Activated CD4-positive, alpha-beta T cell treated with anti-CD3 and anti-CD28 coated beads for 48 hours (primary cell): ENCODE data around the gene NAV2.
A peak's percentile ranks its signal among the peaks of the same experiment; 100 is the strongest.

ENCODE experiments used
- DNase-seq: peaks from one replicate; pipeline ENCODE4 v3.0.0-alpha.2; 2020

Gene NAV2

GRCh38 chr11:19933132-19933735 lies 220.6 kb downstream of the NAV2 start:
- no peak for DNase-seq

GRCh38 chr11:19933801-19934488 lies 221.3 kb downstream of the NAV2 start:
- DNase-seq = no peak

GRCh38 chr11:19934828-19935259 lies 222.2 kb downstream of the NAV2 start:
- no peak for DNase-seq

- DNase-seq = no peak
Observed at GRCh38 chr11:19935507-19935906, 222.9 kb downstream of the NAV2 start.

- no peak for DNase-seq
Observed at GRCh38 chr11:19936461-19936860, 223.8 kb downstream of the NAV2 start.

- peak; percentile 57 for DNase-seq
Observed at GRCh38 chr11:19938169-19938856, 225.7 kb downstream of the NAV2 start.

- DNase-seq = no peak
Observed at GRCh38 chr11:19938866-19939265, 226.2 kb downstream of the NAV2 start.

GRCh38 chr11:19939415-19939929 lies 226.8 kb downstream of the NAV2 start:
- no peak for DNase-seq

- no peak for DNase-seq
Observed at GRCh38 chr11:19940831-19941230, 228.2 kb downstream of the NAV2 start.

GRCh38 chr11:19946681-19947080 lies 234.0 kb downstream of the NAV2 start:
- no peak for DNase-seq

- no peak for DNase-seq
Observed at GRCh38 chr11:19947537-19948114, 235.0 kb downstream of the NAV2 start.

- no peak for DNase-seq
Observed at GRCh38 chr11:19949606-19950005, 237.0 kb downstream of the NAV2 start.

GRCh38 chr11:19951558-19952115 lies 239.0 kb downstream of the NAV2 start:
- DNase-seq = no peak

GRCh38 chr11:19952116-19952605 lies 239.5 kb downstream of the NAV2 start:
- DNase-seq = no peak

- no peak for DNase-seq
Observed at GRCh38 chr11:19952911-19953310, 240.3 kb downstream of the NAV2 start.

- no peak for DNase-seq
Observed at GRCh38 chr11:19953336-19953735, 240.7 kb downstream of the NAV2 start.

GRCh38 chr11:19953909-19954308 lies 241.3 kb downstream of the NAV2 start:
- no peak for DNase-seq

GRCh38 chr11:19954899-19955298 lies 242.3 kb downstream of the NAV2 start:
- DNase-seq = no peak

GRCh38 chr11:19955660-19956059 lies 243.0 kb downstream of the NAV2 start:
- DNase-seq = no peak

- no peak for DNase-seq
Observed at GRCh38 chr11:19956228-19956627, 243.6 kb downstream of the NAV2 start.

- no peak for DNase-seq
Observed at GRCh38 chr11:19957294-19957943, 244.8 kb downstream of the NAV2 start.

- no peak for DNase-seq
Observed at GRCh38 chr11:19958204-19958603, 245.6 kb downstream of the NAV2 start.

- DNase-seq = no peak
Observed at GRCh38 chr11:19959210-19959609, 246.6 kb downstream of the NAV2 start.
